ENCODE measurements around the gene ZNHIT6.
"Not testable (repeated sequence)": the region's sequence is repeated elsewhere in the genome, so short reads cannot be mapped to it uniquely, and the experiment has no call there.

ZNHIT6 gene

DNA sequence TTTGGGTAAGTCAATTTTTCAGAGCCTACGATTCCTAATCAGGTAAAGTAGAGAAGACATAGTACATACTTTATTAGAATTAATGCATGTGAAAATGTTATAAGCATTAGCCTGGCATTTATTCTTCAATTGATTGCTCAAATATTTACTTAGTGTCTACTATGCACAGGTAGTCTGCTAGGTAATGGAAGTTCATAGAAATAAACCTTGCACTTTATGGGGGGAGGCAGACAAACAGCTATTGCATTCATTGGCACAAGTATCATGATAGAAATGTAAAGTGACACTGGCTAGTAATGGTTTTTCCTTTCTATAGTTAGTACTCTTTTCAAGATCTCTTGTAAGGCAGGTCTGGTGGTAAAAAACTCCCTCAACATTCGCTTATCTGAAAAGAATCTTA is 44.9 kb downstream of the ZNHIT6 start:
- DNase-seq: no peak

DNA sequence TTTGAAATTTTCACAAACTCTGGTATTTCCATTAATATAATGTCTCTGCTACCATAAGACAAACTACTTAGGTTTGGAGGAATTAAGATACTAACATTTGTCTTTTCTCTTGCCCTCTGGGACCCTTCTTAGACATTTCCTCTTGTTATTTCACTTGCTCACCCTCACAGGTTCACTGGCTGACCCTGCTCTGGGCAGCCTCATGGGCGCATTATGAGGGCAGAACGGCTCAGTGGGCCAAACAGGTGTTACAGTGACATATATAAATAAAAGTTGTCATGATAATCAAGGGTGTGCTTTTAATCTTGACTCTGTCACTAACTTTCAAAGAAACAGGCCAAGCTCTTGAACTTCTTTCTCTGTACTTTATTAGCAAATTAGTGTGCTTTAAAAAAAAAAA is 46.5 kb downstream of the ZNHIT6 start:
- no peak for DNase-seq

DNA sequence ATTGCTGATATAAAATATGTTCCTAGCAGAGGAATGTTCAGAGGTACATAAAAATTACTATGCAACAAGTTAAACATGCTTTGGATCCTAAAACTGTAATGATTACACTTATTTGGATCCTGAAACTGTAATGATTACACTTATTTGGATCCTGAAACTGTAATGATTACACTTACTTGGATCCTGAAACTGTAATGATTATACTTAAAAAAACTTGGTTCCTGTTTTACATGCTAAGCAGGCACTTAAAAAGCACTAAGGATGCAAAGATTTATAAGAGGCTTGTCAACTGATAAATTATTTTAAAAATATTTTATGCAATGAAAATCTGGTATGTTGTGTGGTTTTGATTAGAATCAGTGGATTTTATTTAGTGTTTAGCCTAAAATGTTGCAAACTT is 47.7 kb downstream of the ZNHIT6 start:
- DNase-seq: no peak

DNA sequence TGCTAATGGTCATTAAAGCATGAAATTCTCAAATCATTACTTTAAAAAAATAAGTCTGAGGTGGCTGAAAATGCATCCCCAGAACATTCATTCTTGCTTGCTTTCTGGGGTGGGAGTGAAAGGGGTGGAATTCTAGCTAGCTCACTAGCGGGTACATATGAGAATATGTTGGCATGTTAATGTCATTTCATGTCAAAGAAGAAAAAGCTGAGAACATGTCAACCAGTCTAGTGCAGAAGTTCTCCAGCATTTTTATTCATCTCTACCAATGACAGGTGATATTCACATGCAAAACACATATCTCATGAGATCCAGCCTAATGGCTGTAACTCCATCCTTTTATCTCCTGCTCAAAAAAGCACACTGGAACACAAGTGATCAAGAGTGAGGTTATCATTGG is 49.1 kb downstream of the ZNHIT6 start:
- DNase-seq: no peak

DNA sequence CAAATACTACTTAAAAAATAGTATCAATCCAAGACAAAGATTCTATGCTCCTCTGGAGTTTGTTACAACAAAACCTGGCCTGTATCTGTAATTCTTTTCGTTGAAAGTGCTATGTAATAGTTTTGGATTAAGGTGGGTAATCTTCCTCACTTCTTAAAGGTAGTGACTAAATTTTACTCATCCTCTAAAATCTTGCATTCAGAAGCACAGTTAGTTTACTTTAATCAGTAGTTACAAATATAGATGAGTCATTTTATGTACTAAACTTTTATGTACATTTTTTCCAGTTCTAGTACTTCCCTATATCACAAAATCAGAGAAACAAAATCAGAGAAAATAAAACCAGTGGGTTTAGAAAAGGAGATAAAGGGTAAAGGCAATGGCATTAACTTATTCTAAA is 51.3 kb downstream of the ZNHIT6 start:
- DNase-seq: no peak

DNA sequence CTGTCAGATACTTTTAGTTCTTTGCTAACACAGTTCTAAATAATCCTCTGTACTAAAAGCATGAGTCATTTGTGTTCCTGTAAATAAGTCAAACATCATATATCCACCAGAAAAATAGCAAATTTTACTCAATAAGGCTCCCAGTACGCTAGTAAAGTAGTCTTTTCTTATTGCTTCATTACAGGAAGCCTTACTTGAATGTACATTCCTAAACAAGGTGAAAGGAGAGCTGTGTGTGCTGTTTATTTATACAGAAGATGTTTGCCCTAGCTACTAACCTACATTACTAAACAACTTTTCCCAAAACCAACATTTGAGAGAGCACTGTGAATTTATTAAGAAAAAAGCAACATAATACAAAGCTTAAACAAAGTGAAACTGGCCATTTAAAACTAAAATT is 52.0 kb downstream of the ZNHIT6 start:
- no peak for DNase-seq

DNA sequence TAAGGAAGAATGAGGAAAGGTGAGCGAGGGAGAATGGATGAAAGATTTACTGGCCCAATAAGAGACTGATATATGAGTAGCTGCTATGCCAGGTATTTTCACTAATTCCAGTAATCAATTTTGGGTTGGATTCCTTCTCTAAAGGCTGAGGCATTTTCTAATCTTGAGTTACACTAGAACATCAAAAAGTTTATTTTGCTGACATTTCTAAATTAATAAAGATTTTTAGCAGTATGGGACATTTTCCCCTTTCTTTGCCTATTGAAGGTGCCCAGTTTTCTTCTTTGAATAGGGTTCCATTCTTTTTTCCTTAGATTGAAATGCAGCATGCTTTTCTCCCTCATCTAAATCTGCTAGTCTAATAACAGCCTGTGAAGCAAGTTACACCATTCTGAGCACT is 52.9 kb downstream of the ZNHIT6 start:
- DNase-seq: no peak

DNA sequence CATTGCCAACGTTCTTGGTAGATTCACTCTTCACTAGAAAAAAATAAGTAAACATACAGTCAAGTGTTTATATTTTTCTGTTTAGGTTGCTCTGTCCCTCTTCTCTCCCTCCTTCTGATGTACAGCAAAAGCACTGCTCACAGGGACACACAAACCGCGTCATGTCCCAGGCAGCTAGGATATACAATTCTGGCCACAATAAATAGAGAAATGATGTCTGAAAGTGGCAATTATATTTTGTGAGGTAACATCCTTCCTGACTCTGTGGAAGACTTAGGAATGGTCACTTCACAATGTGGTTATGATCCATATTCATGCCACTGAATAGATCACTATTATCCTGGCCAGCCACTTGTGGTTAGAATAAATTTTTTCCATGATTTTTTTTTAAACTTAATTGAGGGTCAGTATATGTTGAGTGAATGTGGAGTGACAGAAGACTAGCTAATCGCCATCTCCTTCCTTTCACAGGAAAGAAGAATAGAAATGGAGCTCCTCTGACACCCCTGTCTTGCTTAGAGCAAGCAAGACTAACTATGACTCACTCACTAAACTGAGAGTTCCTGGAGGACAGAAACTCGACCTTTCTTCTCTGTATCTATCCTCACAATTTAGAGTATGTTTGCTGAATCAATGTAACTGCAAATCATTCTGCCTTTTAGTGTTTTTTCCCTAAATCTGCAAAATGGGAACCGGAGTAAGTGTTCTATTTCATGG is 54.0 kb downstream of the ZNHIT6 start:
- no peak for DNase-seq

DNA sequence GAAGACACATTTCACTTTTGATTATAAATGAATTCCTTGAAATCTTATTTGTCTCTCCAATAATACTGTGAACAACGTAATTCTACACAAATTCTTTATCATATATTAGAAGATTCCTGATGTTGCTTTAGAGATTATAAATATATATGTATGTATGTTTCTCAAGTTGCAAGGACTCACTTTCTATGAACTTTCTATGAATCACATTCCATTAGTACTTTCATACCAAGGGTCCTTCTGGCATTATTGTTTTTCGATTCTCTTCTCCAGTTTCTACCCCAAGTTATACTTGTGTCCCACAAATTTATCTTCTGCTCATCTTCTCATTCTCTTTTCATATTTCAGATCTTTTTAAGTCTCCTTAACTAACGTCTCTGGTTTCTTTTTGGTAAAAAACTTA is 55.9 kb downstream of the ZNHIT6 start:
- no peak for DNase-seq

DNA sequence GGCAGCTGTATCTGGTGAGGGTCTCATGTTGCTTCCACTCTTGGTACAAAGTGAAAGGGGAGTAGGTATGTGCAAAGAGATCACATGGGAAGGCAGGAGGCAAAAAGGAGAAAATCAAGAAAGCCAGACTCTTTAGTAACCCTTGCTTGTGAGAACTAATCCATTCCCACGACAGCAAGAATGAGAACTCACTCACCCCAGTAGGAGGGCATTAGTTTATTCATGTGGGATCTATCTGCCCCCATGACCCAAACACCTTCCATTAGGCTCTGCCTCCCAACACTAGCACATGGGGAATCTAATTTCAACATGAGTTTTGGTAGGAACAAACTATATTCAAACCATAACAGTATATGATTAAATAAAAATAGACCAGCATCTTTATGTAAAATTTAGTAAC is 57.6 kb downstream of the ZNHIT6 start:
- DNase-seq: no peak

DNA sequence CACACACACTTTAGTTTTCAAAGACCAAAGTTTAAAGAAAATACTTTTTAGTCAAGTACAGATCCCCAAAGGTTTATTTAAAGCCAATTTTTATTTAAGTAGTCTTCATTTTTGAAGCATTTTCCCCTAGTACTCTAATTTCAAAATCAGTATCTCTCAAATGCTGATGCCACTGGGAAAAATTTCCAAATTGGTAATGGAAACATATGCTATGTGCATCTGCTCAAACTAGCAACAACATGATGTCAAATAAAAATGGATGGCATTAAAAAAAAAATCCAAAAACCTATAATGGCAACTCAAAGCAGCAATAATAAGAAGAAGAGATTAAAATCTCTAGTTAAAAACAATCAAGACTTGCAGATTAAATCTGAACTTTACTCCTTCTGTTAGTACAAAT is 58.6 kb downstream of the ZNHIT6 start:
- DNase-seq: no peak

DNA sequence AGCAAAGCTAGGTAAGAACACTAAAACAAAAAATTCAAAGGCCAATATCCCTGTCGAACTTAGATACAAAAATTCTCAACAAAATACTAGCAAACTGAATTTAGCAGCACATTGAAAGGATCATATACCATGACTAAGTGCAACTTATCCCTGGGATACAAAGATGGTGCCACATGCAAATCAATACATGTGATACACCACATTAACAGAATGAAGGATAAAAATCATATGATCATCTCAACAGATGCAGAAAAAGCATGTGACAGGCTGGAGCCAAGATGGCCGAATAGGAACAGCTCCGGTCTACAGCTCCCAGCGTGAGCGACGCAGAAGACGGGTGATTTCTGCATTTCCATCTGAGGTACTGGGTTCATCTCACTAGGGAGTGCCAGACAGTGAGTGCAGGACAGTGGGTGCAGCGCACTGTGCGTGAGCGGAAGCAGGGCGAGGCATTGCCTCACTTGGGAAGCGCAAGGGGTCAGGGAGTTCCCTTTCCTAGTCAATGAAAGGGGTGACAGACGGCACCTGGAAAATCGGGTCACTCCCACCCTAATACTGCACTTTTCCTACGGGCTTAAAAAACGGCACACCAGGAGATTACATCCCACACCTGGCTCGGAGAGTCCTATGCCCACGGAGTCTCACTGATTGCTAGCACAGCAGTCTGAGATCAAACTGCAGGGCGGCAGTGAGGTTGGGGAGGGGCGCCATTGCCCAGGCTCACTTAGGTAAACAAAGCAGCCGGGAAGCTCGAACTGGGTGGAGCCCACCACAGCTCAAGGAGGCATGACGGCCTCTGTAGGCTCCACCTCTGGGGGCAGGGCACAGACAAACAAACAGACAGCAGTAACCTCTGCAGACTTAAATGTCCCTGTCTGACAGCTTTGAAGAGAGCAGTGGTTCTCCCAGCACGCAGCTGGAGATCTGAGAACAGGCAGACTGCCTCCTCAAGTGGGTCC is 66.4 kb downstream of the ZNHIT6 start:
- DNase-seq: not testable (repeated sequence)

DNA sequence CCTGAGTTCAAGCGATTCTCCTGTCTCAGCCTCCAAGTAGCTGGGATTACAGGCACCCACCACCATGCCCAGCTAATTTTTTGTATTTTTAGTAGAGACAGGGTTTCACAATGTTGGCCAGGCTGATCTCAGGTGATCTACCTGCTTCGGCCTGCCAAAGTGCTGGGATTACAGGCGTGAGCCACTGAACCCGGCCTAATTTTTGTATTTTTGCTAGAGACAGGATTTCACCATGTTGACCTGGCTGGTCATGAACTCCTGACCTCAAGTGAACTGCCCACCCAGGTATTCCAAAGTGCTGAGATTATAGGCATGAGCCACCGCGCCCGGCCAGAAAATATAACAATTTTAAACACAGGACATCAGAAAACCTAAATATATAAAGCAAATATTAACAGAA is 68.3 kb downstream of the ZNHIT6 start:
- not testable (repeated sequence) for DNase-seq

DNA sequence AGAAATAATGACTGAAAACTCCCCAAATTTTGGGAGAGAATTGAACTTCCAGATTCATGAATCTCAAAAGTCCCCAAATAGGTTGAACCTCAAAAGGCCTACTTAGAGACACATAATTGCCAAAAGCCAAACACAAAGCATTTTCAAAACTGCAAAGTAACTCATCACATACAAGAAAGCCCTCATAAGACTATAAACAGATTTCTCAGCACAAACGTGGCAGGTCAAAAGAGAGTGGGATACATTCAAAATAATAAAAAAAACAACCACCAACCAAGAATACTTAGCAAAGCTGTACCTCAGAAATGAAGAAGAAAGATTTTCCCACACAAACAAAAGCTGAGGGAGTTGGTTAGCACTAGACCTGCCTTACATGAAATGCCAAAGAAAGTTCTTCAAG is 69.8 kb downstream of the ZNHIT6 start:
- DNase-seq: no peak

DNA sequence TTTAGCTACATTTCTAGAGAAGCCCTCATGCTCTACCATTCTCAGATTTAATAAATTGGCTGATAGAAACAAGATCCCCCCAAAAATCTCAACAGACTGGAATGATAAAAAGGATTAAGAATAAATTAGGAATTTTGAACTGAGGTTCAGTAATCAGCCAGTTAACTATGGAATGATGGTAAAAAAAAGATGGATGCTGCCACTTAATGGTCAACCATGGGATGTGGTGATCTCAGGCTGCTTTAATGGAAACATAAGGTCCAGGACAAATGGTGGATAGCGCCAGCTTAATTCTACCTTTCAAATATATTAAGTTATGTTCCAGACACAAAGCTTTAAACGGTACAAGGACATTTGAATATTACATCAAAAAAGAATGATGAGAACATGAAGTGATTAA is 77.7 kb downstream of the ZNHIT6 start:
- DNase-seq: no peak

DNA sequence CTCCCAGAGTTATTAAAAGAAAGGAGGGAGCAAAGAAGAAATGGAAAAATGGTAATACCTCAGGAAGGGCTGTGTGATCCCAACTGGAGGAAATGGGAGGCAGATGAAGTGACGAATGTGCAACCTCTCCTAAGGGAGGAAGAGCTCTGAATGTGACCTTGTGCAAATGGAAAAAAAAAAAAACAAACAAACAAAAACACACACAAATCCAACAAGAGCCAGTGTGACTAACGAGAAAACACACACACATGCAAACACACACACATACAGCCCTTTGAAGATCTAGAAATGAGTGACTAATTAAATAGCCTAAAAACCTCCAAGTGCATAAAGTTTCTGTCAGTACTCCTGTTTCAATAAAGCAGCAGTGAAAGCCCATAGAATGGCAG is 78.7 kb downstream of the ZNHIT6 start:
- DNase-seq: no peak

DNA sequence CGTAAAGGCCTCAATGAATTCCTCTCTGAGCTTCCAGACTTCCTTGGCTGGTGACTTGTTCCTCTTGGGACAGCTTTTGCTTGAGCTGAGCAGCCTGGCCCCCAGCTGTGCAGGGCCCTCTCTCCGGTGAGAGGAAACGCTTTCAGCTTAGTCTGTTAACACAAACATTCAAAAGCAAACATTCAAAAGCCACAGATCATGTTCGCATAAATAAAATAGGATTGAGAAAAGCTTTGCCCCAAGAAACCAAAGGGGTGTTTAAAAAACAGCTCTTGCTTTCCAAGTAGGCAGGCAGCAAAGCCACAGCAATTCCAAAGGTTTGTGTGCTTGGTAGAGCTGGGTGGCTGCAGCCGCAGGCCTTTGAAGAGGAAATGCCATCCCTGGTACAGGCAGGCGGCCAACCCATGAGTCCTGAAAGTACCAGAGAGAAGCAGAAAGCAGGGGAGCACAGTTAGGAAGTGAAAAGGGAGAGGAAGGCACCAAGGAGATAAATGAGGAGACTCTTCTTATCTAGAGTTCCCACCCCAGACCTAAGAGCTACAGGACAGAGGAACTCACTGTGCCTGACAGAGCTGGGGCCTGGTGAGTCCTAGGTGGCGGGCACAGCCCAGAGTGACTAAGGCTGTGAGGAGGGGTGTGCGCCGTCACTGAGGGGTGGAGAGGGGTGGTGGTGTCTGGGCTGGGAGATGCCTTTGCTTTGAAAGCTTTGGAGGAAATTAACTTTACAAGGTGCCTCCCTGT is 79.3 kb downstream of the ZNHIT6 start:
- DNase-seq: no peak

DNA sequence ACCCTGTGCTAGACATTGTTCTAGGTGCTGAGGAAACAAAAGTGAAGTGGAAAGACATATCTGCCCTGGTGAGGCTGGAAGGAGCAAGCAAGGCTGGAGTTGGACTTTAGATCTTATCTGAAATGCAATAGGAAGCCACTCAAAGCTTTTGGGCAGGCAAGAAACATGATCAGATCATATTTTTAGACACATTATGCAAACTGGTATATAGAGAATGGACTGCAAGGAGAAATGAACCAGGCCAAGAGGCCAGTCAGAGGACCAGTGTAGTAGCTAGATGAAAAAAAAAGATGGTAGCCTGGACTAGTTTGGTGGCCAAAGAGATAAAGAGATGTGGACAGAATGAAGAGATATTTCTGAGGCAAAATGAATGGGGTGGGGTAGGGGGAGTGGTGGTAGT is 81.4 kb downstream of the ZNHIT6 start:
- no peak for DNase-seq

DNA sequence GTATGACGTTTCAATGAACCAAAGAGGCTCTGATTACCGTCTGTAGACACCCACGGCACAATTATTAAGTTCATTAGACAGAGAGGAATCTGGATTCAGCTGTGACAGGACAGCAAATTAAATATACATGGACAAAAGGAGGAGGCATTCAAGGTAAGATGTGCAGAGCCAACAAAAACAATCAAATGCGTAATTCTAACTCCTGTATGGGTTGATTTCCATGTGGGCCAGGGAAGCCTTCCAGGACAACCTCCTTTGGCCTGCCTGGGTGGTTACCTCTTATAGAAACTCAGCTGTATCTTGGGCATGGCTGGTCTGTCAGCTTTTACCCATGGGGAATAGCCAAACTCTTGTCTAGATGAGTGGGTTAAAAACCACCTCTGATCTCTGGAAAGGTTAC is 83.9 kb downstream of the ZNHIT6 start:
- DNase-seq: no peak

DNA sequence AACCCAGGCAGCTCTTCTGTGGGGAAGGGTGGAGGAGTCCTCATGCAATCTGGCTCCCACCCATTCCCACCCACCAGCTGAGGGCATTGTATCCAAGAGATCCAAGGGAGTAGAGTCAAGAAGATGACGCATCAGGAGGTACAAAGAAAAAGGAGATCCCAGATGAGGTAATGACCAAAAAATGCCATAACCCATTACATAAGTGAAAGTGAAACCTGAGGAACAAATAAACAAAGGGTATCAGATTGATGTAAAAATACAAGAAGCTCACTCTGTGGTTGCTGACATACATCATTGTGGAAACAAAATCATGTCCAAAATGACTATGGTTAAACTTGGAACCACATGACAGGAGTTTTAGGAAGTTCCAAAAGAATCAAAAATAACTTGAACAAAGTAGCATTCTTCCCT is 85.2 kb downstream of the ZNHIT6 start:
- DNase-seq: no peak

DNA sequence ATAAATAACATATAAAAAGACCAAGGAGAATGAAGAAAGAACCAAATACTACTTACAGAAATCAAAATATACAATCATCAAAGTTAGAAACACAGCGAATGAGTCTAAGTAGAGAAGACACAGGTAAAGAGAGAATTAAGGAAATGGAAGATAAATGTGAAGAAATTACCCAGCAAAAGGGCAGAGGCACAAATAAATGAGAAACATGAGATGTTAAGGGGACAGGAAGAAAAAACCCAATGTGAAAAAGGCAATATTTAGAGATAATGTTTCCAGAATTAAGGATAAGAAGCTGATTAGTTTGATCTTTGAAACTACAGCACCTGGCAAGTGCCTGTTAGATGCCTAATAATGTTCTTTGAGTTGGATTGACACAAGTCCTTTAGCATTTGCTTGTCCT is 86.8 kb downstream of the ZNHIT6 start:
- no peak for DNase-seq

DNA sequence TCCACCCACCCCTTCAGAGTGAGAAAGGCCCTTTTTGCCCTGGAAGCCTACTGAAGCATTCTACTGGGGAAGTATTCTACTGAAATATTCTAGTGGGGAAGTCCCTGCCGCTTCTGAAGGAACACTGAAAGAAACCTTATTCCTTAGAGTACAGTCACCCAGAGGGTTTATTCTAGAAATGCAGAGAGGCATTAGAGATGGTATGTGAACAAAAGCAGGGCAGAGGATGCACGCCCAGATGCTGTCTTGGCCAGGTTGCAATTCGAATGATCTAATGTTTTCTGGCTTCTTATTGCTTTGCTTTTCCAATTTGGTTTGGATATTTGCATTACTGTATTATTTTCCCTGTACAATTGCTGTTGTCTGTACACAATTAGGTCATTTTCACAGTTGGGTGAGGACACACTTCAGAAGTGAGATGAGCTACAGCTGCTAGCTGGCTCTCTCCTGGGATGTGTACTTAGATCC is 90.6 kb downstream of the ZNHIT6 start:
- DNase-seq: no peak

DNA sequence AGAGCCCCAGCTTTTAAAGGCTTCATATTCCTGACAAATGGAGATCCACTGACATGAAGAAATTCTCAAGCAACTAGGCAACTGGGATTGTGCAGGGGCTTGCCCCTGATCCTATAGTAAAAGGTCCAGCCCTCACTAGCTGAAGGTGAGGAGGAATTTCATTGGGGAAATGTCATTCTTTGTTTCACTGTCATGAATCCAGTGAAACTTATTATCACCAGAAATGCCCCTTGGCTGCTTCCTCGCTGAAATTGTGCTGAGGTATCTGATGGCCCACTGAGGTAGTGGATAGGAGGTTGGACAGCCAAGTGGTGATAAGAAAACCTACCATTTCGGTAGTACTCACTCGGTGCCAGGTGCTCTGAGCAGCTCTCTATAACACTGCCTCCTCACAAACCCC is 91.5 kb downstream of the ZNHIT6 start:
- no peak for DNase-seq

DNA sequence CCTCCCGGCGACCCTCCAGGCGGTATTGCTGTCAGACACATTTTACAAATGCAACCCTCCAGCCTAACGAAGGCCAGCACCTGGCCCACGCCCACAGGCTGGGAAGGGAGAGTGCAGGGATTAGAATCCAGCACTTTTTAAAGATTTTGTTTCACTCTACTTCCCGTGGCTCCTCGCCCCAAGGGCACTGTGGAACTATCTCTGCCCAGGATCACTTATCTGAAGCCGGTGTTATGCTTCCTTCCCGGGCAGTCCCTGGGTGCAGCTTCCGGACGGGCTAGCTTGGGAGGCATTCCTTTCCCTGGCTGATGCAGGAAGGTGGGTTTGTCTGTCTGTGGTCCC is 91.9 kb downstream of the ZNHIT6 start:
- DNase-seq: no peak
